Activated T-helper 1 cell treated with anti-CD3 and anti-CD28 coated beads, Interleukin-12 subunit alpha, Interleukin-12 subunit beta, Interleukin-2, Interleukin-4 antibody, amounts not matched to agents 30 ng/mL and 10 ng/mL and 1 ng/mL, durations not matched to agents 14 hours and 24 hours and 36 hours (primary cell): ENCODE data around the gene CETN3. TPM values are rescaled to one million over a fixed set of nuclear protein-coding genes. Genes with fewer than 3 reads are reported as not detected.

Experiments used
- DNase-seq: peaks from one replicate; pipeline ENCODE4 v3.0.0; 2021; ENCODE audit warnings: low spot score
- H3K27ac Mint-ChIP-seq: one replicate; pipeline ENCODE4 v1.8.0; 2021; ENCODE audit warnings: mild to moderate bottlenecking, mixed read lengths
- H3K27me3 Mint-ChIP-seq: one replicate; pipeline ENCODE4 v1.8.0; 2022; ENCODE audit warnings: mild to moderate bottlenecking, moderate library complexity, mixed read lengths; ENCODE audit not compliant: insufficient read depth
- H3K36me3 Mint-ChIP-seq: one replicate; pipeline ENCODE4 v1.8.0; 2021; ENCODE audit warnings: low read depth, mixed read lengths
- H3K4me1 Mint-ChIP-seq: one replicate; pipeline ENCODE4 v1.8.0; 2021; ENCODE audit warnings: low read depth, mixed read lengths
- H3K4me3 Mint-ChIP-seq: one replicate; pipeline ENCODE4 v1.8.0; 2021; ENCODE audit warnings: mild to moderate bottlenecking, moderate library complexity, mixed read lengths
- H3K9me3 Mint-ChIP-seq: one replicate; pipeline ENCODE4 v1.8.0; 2021; ENCODE audit warnings: mixed read lengths
- intact Hi-C: fragments of 100-400 bp; cut with micrococcal nuclease; formaldehyde crosslinking; loops from one replicate; pipeline ENCODE4 v1.15.1; 2024
- total RNA-seq: library from RNA; stranded (reverse); gene quantifications from 2 replicates; pipeline ENCODE4 v1.2.3, GENCODE V29; 2022

CETN3 gene
- total RNA-seq: 36.2 and 39.8 TPM in 2 replicates

- Mint-ChIP-seq H3K36me3 (peaks cover 5% of the 10 kb centered on the region), H3K4me1 (peaks cover 21% of the 10 kb centered on the region), H3K9me3 (no peaks in the 10 kb centered on the region), H3K27ac (no peak within 1 kb of the TSS), H3K4me3 (no peak within 1 kb of the TSS), H3K27me3 (peaks cover 3% of the 10 kb centered on the region)
- intact Hi-C loops: loop anchor here (1.0 to 5.0 kb wide), 5 partner anchors 30 to 873 kb away; partner anchors contain the start of genes LYSMD3, MBLAC2 and POLR3G
- peak; percentile 86 for DNase-seq
These were observed at the start of gene CETN3 for GRCh38 chr5:90409318-90410177. Gene CETN3 (minus strand): TSS chr5:90409756. CDS start chr5:90409661, 95 bp downstream.

- H3K27me3 Mint-ChIP-seq: peaks cover 3% of the 10 kb centered on the region
- no peaks in the 10 kb centered on the region for H3K9me3 Mint-ChIP-seq
- no peaks in the 10 kb centered on the region for H3K36me3 Mint-ChIP-seq
- H3K4me1 Mint-ChIP-seq: no peaks in the 10 kb centered on the region
- DNase-seq: no peak
- H3K27ac Mint-ChIP-seq: no peak overlapping the region
- H3K4me3 Mint-ChIP-seq: no peak overlapping the region
- intact Hi-C loops: no loop called here
These were observed 37.4 kb upstream of the CETN3 start for GRCh38 chr5:90446961-90447360.

GRCh38 chr5:90440644-90441043, 31.1 kb upstream of the CETN3 start:
- peaks cover 13% of the 10 kb centered on the region for H3K27me3 Mint-ChIP-seq
- H3K9me3 Mint-ChIP-seq: no peaks in the 10 kb centered on the region
- peaks cover 10% of the 10 kb centered on the region for H3K4me1 Mint-ChIP-seq
- H3K36me3 Mint-ChIP-seq: no peaks in the 10 kb centered on the region
- peak overlapping the region; percentile 80 for H3K4me3 Mint-ChIP-seq
- DNase-seq: no peak
- no peak overlapping the region for H3K27ac Mint-ChIP-seq
- intact Hi-C loops: loop anchor here (1.0 kb wide), 1 partner anchor 343 kb away; no protein-coding TSS in a partner anchor

GRCh38 chr5:90438100-90438499, 28.5 kb upstream of the CETN3 start:
- peaks cover 10% of the 10 kb centered on the region for H3K4me1 Mint-ChIP-seq
- intact Hi-C loops: no loop called here

GRCh38 chr5:90437663-90438062, 28.1 kb upstream of the CETN3 start:
- no peak for DNase-seq
- Mint-ChIP-seq H3K36me3 (no peaks in the 10 kb centered on the region), H3K9me3 (no peaks in the 10 kb centered on the region), H3K27ac (no peak overlapping the region), H3K4me3 (no peak overlapping the region), H3K4me1 (peaks cover 10% of the 10 kb centered on the region), H3K27me3 (peaks cover 15% of the 10 kb centered on the region)
- intact Hi-C loops: no loop called here

More at GRCh38 chr5:90438100-90438499, 28.5 kb upstream of the CETN3 start:
- Mint-ChIP-seq H3K36me3 (no peaks in the 10 kb centered on the region), H3K27ac (no peak overlapping the region), H3K4me3 (no peak overlapping the region), H3K27me3 (peaks cover 15% of the 10 kb centered on the region), H3K9me3 (no peaks in the 10 kb centered on the region)
- DNase-seq: no peak

GRCh38 chr5:90434116-90434714, 24.7 kb upstream of the CETN3 start:
- intact Hi-C loops: loop anchor here (5.0 kb wide), 2 partner anchors 167 to 1707 kb away; no protein-coding TSS in a partner anchor
- Mint-ChIP-seq H3K36me3 (no peaks in the 10 kb centered on the region), H3K9me3 (no peaks in the 10 kb centered on the region)

GRCh38 chr5:90424245-90424644, 14.7 kb upstream of the CETN3 start:
- H3K27ac Mint-ChIP-seq: no peak overlapping the region
- H3K27me3 Mint-ChIP-seq: peaks cover 15% of the 10 kb centered on the region
- no peaks in the 10 kb centered on the region for H3K9me3 Mint-ChIP-seq
- intact Hi-C loops: no loop called here
- H3K4me1 Mint-ChIP-seq: no peaks in the 10 kb centered on the region
- no peak for DNase-seq
- no peak overlapping the region for H3K4me3 Mint-ChIP-seq
- no peaks in the 10 kb centered on the region for H3K36me3 Mint-ChIP-seq

More at GRCh38 chr5:90434116-90434714, 24.7 kb upstream of the CETN3 start:
- H3K4me3 Mint-ChIP-seq: no peak overlapping the region
- peak; percentile 10 for DNase-seq
- no peaks in the 10 kb centered on the region for H3K4me1 Mint-ChIP-seq
- no peak overlapping the region for H3K27ac Mint-ChIP-seq
- H3K27me3 Mint-ChIP-seq: peaks cover 21% of the 10 kb centered on the region

GRCh38 chr5:90421136-90421535, 11.6 kb upstream of the CETN3 start:
- no peak overlapping the region for H3K4me3 Mint-ChIP-seq
- H3K27ac Mint-ChIP-seq: no peak overlapping the region
- intact Hi-C loops: no loop called here
- no peaks in the 10 kb centered on the region for H3K9me3 Mint-ChIP-seq
- no peaks in the 10 kb centered on the region for H3K36me3 Mint-ChIP-seq
- H3K4me1 Mint-ChIP-seq: no peaks in the 10 kb centered on the region
- no peak for DNase-seq
- peaks cover 24% of the 10 kb centered on the region for H3K27me3 Mint-ChIP-seq

GRCh38 chr5:90418214-90418613, 8.7 kb upstream of the CETN3 start:
- intact Hi-C loops: no loop called here
- H3K4me1 Mint-ChIP-seq: no peaks in the 10 kb centered on the region
- H3K9me3 Mint-ChIP-seq: no peaks in the 10 kb centered on the region
- H3K27me3 Mint-ChIP-seq: peaks cover 27% of the 10 kb centered on the region
- H3K27ac Mint-ChIP-seq: no peak overlapping the region
- no peaks in the 10 kb centered on the region for H3K36me3 Mint-ChIP-seq
- H3K4me3 Mint-ChIP-seq: no peak overlapping the region
- no peak for DNase-seq

GRCh38 chr5:90410178-90410762, 714 bp upstream of the CETN3 start:
- H3K4me3 Mint-ChIP-seq: no peak overlapping the region
- no peaks in the 10 kb centered on the region for H3K9me3 Mint-ChIP-seq
- no peak for DNase-seq
- peaks cover under 1% of the 10 kb centered on the region for H3K36me3 Mint-ChIP-seq
- H3K27ac Mint-ChIP-seq: no peak overlapping the region
- H3K27me3 Mint-ChIP-seq: peaks cover 3% of the 10 kb centered on the region
- H3K4me1 Mint-ChIP-seq: peaks cover 21% of the 10 kb centered on the region
- intact Hi-C loops: loop anchor here (1.0 kb wide), 1 partner anchor 64 kb away; the partner anchor contains the start of genes MBLAC2 and POLR3G

GRCh38 chr5:90408571-90409317, 812 bp downstream of the CETN3 start:
- Mint-ChIP-seq H3K4me3 (no peak overlapping the region), H3K4me1 (peaks cover 21% of the 10 kb centered on the region), H3K9me3 (no peaks in the 10 kb centered on the region), H3K27ac (no peak overlapping the region), H3K36me3 (peaks cover 5% of the 10 kb centered on the region), H3K27me3 (peaks cover 2% of the 10 kb centered on the region)
- intact Hi-C loops: loop anchor here (1.0 to 5.0 kb wide), 4 partner anchors 31 to 874 kb away; partner anchors contain the start of gene LYSMD3
- DNase-seq: no peak

GRCh38 chr5:90406466-90406865, 3.1 kb downstream of the CETN3 start:
- peaks cover 21% of the 10 kb centered on the region for H3K4me1 Mint-ChIP-seq
- no peak for DNase-seq
- peaks cover 9% of the 10 kb centered on the region for H3K36me3 Mint-ChIP-seq
- H3K27me3 Mint-ChIP-seq: no peaks in the 10 kb centered on the region
- no peak overlapping the region for H3K4me3 Mint-ChIP-seq
- H3K27ac Mint-ChIP-seq: no peak overlapping the region
- intact Hi-C loops: loop anchor here (5.0 kb wide), 2 partner anchors 766 to 876 kb away; no protein-coding TSS in a partner anchor
- H3K9me3 Mint-ChIP-seq: no peaks in the 10 kb centered on the region
